SK-MEL-5 (cell line): ENCODE data around the gene RIC8A. TPM values are rescaled to one million over a fixed set of nuclear protein-coding genes. Genes with fewer than 3 reads are reported as not detected.

Experiments
- DNase-seq: peaks from one replicate; pipeline ENCODE4 v3.0.0-alpha.2; 2016; ENCODE audit warnings: low read depth, low spot score
- in situ Hi-C: cut with HindIII; loops from 2 replicates; pipeline ENCODE4 v1.10.0; 2016; ENCODE audit warnings: low sequenced_read_pairs, high pct_unique_total_duplicates, low pct_unique_long_range_greater_than_20kb
- total RNA-seq: library from RNA; depleted of rRNA; stranded (reverse); fragments of >200 nt; shearing (Covaris generic); gene quantifications from 2 replicates; pipeline ENCODE4 v1.2.3, GENCODE V29; 2014

The RIC8A gene
- total RNA-seq, 1 experiment from 2014 or later, result 93.8 TPM

GRCh38 chr11:202490-202889, 5.0 kb upstream of the RIC8A start:
- in situ Hi-C loops, result no loop called here
- no peak for DNase-seq

GRCh38 chr11:203056-203944, 4.2 kb upstream of the RIC8A start:
- in situ Hi-C loops, result no loop called here
- no peak for DNase-seq

- DNase-seq, result no peak
- in situ Hi-C loops, result no loop called here
These were observed 3.4 kb upstream of the RIC8A start for GRCh38 chr11:203945-204586.

- in situ Hi-C loops, result no loop called here
- DNase-seq, result no peak
These were observed 2.9 kb upstream of the RIC8A start for GRCh38 chr11:204587-205109.

- DNase-seq, result no peak
- in situ Hi-C loops, result no loop called here
These were observed 2.1 kb upstream of the RIC8A start for GRCh38 chr11:205221-206001.

GRCh38 chr11:206002-206384, 1.5 kb upstream of the RIC8A start:
- in situ Hi-C loops, result no loop called here
- no peak for DNase-seq

- no peak for DNase-seq
- in situ Hi-C loops, result no loop called here
These were observed 841 bp upstream of the RIC8A start for GRCh38 chr11:206526-207207.

- DNase-seq, result peak; percentile 32
- in situ Hi-C loops, result no loop called here
These were observed 314 bp downstream of the RIC8A start for GRCh38 chr11:207863-208180.

GRCh38 chr11:208181-208916, 841 bp downstream of the RIC8A start:
- in situ Hi-C loops, result no loop called here
- DNase-seq, result peak; percentile 60

GRCh38 chr11:208917-209260, 1.4 kb downstream of the RIC8A start:
- in situ Hi-C loops, result no loop called here
- no peak for DNase-seq

GRCh38 chr11:209275-210121, 2.0 kb downstream of the RIC8A start:
- no peak for DNase-seq
- in situ Hi-C loops, result no loop called here

- in situ Hi-C loops, result no loop called here
- no peak for DNase-seq
These were observed 2.8 kb downstream of the RIC8A start for GRCh38 chr11:210122-210802.

GRCh38 chr11:210803-211180, 3.3 kb downstream of the RIC8A start:
- no peak for DNase-seq
- in situ Hi-C loops, result no loop called here

GRCh38 chr11:211295-211694, 3.8 kb downstream of the RIC8A start:
- in situ Hi-C loops, result no loop called here

GRCh38 chr11:211741-212140, 4.2 kb downstream of the RIC8A start:
- no peak for DNase-seq
- in situ Hi-C loops, result no loop called here

More at GRCh38 chr11:211295-211694, 3.8 kb downstream of the RIC8A start:
- DNase-seq, result no peak
